NCI-H2107 (cell line): ENCODE data around the gene PRRX2.
"Not testable (repeated sequence)": the region's sequence is repeated elsewhere in the genome, so short reads cannot be mapped to it uniquely, and the experiment has no call there.

Experiments
- DNase-seq: peaks from one replicate; lab custom pipeline; 2025; lab: John Stamatoyannopoulos, UW

The PRRX2 gene

DNA sequence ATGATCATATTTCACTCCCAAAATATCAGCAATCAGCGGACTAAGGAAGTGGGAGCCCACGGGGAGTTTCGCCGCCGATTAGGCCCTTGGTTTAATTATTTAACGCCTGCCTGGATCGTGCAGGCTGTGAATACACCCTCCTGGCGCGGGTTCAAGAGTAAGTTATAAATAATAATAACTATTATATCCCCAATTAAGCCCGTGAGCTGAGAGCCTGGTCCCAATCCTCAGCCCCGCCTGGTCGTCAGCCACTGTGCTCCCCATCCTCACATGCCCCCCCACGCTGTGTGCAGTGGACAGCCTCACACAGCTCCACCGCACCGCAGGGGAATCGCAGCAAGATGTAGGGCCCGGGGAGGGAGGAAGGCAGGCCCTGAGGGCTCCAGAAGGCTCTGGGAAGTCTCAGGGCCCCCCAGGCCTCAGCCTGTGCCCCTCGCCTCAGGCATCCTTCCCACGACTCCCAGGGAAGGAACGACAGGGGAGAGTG lies 10.8 kb upstream of the PRRX2 start:
- DNase-seq = no peak

DNA sequence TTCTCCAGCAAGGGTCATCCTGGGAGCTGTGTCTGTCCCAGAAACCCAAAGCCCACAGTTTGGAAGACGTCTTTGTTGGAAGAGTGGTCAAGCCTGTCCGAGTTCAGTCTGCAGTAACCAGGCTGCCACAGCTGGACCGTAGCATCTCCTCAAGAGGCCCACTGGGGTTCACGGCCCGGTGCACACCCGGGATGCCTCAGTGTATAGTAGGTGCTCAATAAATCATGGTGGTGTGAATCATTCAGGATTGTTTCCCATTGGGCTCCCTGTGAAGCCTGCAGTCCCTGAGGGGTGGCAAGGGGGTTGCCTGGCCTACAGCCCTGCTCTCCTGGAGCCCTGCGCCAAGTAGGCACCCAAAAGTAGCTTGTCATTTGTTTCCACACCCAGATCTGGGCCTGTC lies 10.3 kb upstream of the PRRX2 start:
- no peak for DNase-seq

DNA sequence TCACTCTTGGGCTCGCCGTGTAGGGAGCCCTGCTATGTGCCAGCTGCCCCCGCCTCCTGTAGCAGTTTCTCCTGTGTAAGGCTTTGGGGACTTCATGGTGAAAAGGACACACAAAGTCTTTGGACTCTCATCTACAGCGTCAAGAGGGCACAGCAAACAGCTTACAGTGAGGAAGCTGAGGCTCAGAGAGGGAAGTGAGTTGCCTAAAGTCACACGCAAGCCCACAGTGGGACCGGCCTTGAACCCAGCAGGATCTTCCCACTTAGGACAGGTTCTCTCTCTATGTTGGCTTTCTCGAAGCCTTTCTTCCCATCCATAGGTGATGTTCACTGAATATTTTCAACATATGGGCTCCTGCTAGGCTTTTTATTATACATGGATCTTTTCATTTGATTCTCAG lies 9.8 kb upstream of the PRRX2 start:
- no peak for DNase-seq

DNA sequence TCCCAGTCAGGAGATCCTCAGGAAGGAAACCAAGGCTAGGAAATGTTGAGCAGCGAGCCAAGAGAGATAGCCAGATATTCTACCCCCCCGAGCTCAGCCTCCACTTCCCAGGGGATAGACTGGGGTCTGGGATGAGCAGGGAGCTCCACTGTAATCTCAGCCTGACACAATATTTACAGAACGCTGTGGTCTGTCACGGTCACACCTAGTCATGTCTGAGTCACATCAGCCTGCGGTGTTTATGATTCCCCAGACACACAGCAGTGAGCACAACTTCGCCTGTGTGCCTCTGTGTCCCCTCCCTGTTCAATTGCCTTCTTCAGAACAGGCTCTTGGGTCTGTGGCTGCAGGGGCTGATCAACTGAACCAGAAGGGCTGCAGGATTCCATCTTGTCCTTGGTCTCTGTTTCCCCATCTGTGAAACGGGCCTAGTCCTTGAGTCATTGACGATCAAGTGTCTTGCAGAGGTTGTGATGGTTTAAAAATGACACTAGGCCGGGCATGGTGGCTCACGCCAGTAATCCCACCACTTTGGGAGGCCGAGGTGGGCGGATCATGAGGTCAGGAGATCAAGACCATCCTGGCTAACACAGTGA lies 8.6 kb upstream of the PRRX2 start:
- DNase-seq = no peak

DNA sequence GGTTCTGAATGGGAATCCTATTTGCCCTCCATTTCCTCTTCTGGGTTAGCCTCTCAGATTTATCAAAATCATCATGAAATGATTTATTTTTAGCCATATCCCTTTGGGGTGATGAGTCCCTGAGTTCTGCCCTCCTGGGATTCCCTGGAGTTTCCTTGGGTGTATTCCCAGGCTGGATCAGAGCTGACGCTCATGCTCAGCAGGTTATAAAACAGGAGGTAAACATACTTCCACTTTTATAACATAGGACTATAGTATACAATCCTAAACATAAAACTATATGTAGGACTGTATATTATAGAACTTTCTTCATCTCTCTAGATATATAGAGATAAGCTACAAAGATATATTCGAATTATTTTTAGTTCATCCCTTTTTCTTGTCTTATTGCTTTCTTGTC lies 4.4 kb upstream of the PRRX2 start:
- DNase-seq = no peak

DNA sequence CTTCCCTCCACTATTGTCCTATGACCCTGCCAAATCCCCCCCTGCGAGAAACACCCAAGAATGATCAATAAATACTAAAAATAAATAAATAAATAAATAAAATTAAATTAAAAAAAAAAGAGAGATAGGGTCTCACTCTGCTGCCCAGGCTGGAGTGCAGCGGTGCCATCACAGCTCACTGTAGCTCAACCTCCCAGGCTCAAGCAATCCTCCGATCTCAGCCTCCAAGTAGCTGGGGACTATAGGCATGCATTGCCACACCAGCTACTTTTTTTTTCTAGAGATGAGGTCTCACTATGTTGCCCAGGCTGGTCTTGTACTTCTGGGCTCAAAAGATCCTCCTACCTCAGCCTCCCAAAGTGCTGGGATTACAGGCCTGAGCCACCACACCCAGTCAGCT lies 3.2 kb upstream of the PRRX2 start:
- not testable (repeated sequence) for DNase-seq

DNA sequence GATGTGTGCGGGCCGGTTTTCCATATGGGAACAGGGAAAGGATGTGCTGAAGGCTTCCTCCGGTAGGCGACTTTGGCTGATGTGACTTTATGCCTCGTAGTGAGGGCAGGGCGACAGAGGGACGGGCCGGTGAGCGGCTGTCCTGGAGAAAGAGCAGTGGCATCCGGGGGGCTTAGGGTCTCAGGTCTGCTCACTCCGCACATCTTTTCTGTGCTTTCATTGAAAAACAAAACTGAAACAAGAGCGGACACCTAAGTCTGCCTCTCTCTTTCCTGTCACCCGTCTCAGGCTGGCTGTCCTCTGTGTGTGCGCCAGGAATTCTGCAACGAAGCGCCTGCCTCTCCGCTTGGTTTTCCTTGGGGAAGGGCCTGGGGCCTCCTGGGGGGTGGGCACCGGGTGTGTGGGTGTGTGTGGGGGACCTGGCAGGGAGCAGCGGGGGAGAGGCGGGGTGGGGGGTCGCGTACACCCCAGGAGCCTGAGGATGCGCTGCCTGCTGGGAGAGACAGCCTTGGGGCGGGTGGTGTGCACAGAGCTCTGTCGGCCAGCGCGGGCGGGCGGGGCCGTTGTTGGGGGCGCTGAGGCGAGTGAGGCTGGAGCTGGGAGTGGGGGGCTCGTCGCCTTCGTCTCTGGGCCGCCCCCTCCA lies 580 bp upstream of the PRRX2 start:
- no peak for DNase-seq

DNA sequence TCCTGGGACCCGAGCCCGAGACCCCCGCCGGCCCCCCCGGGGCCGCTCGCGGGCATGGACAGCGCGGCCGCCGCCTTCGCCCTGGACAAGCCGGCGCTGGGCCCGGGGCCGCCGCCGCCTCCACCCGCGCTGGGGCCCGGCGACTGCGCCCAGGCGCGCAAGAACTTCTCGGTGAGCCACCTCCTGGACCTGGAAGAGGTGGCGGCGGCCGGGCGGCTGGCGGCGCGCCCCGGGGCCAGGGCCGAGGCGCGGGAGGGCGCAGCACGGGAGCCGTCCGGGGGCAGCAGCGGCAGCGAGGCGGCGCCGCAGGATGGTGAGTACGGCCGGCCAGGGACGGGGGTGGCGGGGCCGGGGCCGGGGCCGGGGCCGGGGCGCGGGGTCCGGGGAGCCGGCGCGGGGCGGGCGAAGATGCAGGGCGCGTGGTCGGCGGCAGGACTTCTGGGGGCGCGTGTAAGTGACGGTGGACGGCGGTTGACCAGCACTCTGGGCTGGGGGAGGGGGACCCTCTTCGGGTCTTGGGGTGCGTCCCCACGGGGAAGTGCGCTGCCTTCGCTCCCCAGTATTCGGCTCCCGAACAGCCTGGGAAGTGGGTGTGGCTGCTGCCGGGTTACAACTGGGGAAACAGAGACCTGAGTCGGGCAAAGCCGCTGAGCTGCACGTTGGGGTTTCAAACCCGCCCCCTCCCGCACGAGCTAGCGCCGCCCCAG lies 520 bp downstream of the PRRX2 start:
- DNase-seq = no peak

DNA sequence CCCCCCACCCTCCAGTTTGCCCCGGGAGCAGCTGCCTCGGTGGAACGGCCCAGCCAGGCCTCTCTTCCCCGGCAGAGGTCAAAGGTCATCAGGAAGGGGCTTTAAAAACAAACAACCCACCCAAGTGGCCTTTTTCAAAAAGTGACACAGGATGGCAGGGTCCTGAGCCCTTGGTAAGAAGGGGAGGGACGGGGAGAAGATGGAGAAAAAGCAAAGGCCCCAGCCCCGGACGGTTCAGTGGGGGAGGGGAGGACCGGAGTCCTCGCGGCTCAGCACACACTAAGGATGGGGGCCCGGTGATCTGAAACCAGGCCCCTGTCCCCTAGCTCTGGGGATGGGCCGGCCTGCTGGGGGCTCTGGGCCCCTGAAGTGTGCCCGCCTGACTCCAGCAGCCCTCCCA lies 1.1 kb downstream of the PRRX2 start:
- no peak for DNase-seq

DNA sequence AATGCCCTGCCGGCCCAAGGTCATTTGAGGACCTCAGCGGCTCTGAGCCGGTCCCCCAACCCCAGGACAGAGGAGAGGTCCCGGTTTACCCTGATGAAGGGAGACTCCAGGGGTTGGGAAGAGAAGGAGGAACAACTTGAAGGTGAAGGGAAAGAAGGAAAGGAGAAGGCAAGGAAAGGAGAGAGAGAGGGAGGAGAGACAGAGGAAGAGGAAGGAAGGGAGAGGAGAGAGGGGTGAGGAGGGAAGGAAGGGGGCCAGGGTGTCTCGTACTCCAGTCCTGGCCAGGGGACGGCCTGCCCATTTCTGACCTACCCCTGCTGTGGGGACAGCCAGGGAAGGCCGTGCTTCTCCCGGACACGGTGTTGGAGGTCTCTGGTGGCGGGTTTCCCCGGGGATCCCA lies 1.9 kb downstream of the PRRX2 start:
- DNase-seq = no peak

DNA sequence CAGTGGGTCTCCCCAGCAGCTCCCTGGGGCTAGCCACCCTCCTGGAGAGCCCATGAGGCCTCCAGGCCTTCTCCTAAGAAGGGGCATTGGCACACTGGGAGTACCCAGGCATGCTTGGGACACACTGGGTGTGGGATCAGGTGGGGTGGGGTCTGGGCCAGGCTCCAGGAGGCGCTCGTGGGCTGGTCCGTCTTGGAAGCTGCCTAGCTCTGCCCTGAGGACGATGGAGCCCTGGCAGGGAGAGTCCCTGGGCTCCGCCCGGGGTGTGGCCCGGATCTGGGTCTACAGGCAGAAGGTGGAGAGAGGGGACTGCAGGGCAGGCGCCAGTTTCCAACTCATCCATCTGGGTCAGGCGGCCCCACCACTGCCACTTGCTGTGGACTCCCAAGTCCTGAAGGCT lies 2.4 kb downstream of the PRRX2 start:
- DNase-seq = no peak

DNA sequence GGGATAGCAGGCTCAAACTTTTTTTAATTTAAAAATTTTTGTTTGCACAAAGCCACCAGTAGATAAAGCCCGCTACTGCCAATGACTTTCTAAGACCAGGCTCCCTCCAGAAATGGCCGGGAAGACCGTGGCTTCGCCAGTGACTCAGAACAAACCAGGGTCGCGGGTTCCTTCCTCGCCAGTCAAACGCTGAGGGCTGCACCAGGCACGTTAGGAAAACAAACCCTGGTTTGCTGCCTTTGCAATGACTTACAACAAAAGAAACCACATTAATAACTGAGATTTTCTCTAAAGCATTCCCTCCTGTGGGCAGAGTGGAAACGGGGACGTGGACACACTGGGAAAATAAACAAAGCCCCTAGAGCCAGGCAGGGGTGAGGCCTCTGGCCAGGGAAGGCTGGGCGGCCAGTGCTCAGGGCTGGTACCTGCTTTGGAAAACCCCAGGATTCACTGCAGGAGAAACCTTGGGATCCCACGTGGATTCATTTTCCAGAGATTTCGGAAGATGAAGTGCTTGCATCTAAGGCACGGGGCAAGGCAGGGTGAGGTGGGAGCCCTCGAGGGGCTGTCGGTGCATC lies 3.8 kb downstream of the PRRX2 start:
- DNase-seq = no peak

DNA sequence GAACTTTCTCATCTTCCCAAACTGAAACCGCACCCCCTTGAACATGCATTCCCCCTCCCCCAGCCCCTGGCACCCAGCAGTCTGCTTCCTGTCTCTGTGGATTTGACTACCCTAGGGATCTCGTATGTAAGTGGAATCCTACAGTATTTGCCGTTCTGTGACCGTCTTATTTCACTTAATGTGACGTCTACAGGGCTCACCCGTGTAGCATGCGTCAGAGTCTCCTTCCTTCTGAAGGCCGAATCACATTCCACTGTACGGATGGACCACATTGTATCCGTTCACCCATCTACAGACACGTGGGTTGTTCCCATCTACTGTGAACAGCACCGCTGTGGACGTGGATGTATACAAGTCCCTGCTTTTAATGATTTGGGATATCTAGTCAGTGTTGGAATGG lies 4.5 kb downstream of the PRRX2 start:
- no peak for DNase-seq

DNA sequence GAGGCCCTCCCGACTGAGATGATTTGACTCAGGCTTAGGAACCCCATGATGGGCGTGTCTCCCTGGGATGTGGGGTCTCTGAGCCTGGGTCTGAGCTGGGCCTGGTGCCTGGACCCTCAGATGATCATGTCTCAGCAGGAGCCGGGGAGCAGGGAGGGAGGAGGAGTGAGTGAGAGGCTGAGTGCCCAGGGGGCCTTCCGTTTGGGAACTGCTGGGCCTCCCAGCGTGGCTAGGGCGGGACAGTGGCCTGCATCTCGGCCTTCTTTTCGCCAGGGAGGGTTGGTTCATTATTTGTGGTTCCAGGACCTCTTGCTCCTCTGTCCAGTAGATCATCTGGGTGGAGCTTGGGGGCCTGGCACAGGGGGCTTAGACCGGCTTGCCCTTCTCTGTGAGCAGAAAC lies 5.6 kb downstream of the PRRX2 start:
- DNase-seq = no peak

DNA sequence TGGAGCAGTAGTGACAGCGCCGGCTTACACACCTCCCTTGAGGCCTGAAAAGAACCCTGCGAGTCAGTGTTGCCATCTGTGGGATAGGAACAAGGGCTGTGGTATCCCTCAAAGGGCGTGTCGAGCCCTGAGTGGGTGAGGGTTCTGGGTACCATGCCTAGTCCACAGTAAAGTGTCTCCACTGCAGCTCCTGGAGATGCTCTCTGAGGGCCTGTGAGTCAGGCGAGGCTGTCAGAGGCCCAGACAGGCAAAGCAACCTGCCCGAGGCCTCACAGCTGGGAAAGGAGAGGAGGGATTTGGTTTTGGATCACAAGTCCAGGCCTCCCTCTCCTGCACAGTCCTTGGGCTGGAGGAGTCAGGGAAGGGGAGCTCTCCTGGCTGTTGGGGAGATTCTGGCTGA lies 6.1 kb downstream of the PRRX2 start:
- no peak for DNase-seq

DNA sequence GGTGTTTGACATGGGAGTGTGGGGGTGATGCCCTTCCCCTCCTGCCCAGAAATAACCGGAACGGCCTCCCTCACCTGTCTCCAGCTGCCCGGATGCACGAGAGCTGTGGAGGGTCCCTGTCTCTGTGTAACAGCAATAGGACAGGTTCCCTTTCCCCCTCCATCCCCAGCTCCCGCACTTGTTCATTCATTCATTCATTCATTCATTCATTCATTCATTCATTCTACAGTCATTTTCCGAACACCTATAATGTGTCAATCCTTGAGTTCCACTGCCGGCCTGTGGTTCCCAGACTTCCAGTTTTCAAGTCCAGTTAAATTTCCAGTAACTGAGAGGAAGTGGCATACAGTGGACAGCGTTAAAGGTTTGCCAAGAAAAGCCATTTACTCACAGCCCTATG lies 7.3 kb downstream of the PRRX2 start:
- no peak for DNase-seq

DNA sequence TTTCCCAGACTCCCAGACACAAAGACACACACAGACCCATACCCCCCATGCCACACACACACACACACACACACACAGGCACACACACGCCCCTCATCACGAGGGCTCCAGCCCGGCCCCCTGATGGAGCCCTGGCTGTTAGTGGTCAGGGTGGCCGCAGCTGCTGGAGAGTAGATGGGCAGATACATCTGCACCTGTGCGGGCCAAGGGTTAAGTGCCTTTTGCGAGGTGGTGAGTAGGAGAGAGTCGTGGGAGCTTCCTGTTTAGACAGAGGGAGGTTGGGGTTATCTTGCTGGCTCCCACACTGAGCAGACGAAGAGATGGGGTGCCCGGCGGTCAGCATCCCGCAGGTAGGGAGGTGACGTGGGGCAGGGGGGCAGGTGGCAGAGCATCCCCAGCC lies 8.2 kb downstream of the PRRX2 start:
- no peak for DNase-seq

DNA sequence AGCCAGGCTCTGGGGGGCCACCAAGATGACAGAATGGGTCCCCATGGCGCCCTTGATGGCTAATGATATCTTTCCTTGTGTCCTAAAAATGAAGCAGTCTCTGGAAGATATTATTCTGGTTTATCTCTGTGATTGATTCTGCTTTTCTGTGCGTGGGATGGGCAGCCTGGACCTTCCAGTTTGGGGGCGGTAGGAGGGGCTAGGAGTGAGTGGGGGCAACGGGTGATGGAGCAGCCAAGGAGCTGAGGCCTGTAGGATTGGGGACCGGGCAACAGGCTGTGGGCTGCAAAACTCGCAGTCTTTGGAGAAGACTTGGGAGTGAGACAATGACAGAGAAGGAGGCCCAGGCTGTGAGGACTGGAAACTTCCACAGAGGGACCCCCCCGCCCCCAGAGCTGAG lies 8.8 kb downstream of the PRRX2 start:
- no peak for DNase-seq

DNA sequence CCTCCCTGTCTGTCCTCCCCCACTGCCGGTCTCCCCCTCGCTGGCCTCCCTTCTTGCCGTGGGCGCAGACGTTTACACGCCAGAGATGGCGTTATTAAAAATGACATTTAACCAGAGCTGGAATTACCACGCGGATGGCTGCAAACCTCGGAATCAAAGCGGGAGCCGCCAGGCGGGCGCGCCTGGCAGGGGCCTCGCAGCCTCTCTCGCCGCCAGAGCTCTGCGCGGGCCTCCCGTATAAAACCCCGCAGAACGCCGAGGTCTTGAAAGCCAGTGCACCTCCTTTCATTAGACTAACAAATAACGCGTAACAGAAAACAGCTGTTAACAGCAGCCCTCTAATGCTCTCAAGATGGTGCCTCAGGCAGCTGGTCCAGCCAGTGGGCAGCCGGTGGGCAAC lies 10.2 kb downstream of the PRRX2 start:
- no peak for DNase-seq

DNA sequence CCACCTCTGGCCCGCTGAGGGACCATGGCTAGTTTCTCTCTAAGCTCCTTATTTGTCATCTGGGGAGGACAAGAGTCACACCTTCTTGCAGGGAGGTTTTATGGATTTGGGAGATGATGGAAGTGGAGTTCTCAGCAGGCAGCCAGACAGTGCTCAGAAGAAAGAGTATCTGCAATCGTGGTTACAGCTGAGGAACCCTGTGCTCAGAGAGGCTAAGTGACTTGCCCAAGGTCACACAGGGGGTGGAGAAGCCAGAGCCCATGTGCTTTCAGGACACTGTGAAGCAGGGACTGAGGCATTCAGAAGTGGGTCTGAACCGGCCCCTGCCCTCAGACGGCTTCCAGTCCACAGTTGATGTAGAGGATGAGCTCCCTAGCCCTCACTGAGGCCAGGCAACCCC lies 10.8 kb downstream of the PRRX2 start:
- DNase-seq = no peak

DNA sequence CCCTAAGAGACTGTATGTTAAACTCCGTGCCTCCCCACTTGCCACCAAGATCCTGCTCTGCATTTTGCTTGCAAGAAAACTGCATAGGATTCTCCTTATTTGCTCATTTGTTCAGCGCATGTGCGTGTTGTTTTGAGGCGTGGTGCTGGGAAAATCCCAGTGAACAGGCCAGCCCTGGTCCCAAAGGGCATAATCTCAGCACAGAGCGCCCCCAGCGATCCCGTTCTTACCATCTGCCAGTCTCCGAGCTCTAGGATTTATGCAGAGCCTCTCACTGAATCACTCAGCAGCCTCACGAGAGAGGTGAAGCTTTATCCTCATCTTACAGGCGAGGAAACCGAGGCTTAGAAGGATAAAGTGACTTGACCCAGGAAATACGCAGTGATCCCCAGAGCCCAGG lies 11.5 kb downstream of the PRRX2 start:
- DNase-seq = no peak

DNA sequence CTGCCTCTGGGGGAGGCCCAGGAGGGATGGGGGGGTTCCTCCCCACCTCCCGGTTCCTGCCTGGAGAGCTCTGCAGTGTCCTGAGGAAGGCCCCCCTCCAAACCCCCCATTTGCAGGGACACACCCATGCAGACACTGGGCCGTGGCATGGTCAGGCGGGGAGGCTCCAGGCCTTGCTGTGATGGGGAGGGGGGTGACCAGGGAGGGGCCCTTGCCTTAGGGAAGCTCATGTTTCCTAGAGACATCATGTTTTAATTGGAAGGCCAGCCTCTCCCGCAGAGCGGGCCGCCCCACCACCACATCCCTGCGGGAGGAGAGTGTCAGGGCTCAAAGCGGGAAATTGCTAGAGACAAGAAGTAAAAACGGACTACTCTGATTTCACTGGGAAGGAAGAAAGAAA lies 12.0 kb downstream of the PRRX2 start:
- no peak for DNase-seq

DNA sequence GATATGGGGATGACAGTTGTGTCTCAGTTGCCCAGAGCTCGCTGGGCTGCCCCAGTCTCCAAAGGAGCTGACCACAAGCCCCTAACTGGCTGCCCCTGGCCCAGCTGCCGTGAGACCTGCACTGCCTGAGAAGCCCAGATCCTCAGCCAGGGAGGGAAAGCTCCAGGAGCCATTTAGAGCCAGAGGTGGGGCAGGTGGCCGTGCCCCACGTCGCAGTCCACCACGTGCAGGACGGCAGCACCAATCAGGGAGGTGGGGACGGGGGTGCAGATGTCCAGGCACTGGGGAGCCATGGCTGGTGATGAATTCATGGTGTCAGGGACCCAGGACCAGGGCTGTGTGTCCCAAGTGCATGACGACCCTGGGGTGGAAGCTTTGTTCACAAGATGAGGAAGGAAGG lies 13.4 kb downstream of the PRRX2 start:
- DNase-seq = no peak
